ENCODE data around the gene NRG3.
"Not testable (repeated sequence)": the region's sequence is repeated elsewhere in the genome, so short reads cannot be mapped to it uniquely, and the experiment has no call there.

Gene NRG3

DNA sequence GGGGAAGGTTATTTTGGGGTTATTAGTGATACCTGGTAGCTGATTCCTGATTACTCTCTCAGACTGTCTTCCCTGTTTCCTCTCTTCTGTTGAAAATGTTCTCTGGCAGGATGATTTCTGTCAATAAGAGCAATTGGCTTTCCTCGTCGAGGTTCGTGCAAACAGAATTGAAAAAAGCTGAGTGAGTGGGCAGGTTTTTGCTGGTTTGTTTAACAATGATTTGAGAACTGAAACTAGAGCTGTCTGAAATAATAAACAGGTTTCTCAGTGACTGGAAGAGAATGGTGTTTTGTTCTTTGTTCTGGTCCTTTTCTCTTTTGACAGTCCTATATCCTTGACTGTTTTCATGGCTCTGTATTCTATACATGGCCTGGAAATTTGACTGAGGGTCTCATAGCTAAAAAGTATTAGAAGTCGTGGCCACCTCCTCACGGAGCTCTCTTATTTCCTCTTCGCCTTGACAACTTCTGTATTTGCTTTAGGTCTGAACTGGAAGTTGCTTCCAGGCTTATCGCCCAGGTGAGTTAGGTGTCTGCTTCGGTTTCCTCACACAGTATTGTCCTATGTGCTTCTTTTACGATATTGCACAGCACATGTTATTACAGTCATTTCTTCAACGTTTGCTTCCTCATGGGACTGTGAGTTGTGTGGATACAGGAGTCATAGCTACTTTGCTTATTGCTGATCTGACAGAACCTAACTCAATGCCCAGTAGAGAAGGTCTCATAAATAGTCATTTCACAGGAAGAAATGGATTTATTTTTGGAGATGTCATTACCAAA, 403.6 kb downstream of the NRG3 start:
- DNase-seq (ENCODE audit: low read depth, low spot score): no peak

DNA sequence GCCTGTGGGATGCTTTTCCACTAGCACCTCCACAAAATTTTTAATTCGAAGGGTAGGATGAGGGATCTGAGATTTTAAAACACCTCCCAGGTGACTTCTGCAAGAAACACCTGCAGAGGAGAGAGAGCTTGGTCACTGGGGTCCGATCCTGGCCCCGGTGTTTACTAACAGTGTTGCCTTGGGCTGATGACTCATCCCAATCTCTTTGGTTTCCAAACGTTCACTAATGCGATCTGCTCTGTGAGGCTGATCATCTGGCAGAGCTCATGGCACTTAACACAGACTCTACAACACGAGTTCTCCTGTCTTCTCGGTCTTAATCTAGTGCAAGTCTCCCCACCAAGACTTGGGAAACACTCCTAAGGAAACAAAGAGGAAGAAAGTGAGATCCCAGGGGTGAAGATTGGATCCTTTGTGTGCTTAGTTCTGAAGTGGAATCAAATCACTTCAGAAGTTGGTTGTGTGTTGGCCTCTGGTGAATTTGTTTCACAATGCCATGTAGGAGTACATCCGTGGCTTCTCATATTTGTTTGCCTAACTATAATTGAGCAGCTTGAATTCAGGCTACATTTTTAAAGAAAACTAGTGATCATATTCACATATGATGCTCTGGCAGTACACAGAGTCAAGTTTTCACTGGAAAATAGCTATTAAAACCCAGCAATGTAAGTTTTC, 407.9 kb downstream of the NRG3 start:
- DNase-seq (ENCODE audit: low read depth, low spot score): no peak

- no peak for DNase-seq (ENCODE audit: low read depth, low spot score)
These were observed 409.2 kb downstream of the NRG3 start for GRCh38 chr10:82284180-82284579.

DNA sequence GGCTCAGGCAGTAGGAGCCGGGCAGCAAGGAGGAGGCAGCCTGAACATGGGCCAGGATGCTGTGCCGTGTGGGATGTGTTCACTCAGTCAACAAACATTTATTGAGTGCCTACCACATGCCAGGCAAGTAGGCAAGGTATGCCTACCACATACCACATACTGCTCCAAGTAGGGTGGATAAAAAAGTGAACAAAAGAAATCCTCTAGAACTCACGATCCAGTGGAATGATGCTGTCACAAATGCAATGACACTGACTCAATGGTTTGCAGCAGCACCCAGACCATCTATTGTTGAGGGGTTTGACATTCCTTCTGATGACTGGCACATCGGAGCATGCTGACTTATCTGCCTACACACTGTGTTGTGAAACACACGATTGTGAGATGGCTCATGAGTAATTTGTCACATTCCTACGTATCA, 413.5 kb downstream of the NRG3 start:
- no peak for DNase-seq (ENCODE audit: low read depth, low spot score)

DNA sequence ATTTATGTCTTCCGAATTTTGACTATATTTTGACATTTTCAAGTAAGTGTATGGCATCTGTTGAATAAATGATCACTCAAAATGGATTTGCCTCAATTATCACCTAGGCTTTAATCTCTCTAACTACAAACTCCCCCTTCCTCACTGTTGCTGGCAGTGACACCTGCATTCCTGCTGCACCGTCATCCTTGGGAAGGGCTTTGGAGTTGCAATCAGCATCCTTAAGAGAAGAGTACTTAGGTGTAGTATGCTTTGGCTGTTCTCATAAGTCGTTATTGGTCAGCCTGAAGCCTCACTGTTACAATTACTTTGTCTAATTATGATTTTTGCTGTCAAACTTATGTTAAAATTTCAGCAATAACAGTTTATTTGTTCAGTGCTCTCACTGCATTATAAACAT, 415.0 kb downstream of the NRG3 start:
- no peak for DNase-seq (ENCODE audit: low read depth, low spot score)

GRCh38 chr10:82294874-82295378, 419.9 kb downstream of the NRG3 start:
- DNase-seq (ENCODE audit: low read depth, low spot score): no peak

DNA sequence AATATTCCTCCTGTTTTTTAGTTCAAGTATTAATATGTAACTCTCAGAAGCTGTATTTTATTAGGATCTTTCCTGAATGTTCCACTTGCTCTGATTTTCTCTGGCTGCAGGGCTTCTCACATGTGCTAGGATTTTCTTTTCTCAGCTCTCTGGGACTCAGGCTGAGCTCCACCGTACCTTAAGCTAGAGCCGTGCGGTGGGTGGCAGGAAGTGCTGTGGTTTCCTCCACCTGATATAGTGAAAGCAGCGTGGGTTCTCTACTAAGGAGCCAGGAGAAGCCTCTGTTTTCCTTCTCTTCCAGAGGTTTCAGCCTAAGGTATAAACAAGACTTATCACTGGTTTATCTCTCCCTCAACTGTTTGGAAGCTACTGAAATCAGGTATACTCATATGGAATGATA, 433.6 kb downstream of the NRG3 start:
- DNase-seq (ENCODE audit: low read depth, low spot score): no peak

- no peak for DNase-seq (ENCODE audit: low read depth, low spot score)
These were observed 435.8 kb downstream of the NRG3 start for GRCh38 chr10:82310839-82311238.

DNA sequence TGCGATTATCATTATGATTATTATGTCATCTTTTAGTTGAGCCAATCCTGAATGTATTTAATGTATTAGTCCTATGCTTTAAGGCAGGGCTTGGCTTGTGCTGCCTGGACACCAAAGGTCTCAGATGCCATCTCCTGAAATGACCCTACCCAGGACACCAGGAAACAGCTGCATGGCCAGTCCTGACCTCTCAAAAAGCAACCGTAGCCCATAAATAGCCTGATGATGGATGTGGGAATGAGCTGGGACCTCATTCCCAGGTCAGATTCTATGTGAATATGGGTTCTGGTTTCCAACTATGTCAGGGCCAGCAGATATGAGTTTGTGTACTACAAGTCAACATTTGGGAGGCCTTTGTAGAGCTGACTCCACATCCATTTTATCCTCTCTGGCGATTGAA, 438.4 kb downstream of the NRG3 start:
- no peak for DNase-seq (ENCODE audit: low read depth, low spot score)

GRCh38 chr10:82318534-82318933, 443.5 kb downstream of the NRG3 start:
- DNase-seq (ENCODE audit: low read depth, low spot score): no peak

GRCh38 chr10:82319074-82319473, 444.1 kb downstream of the NRG3 start:
- DNase-seq (ENCODE audit: low read depth, low spot score): no peak

GRCh38 chr10:82319562-82319961, 444.6 kb downstream of the NRG3 start:
- DNase-seq (ENCODE audit: low read depth, low spot score): no peak

DNA sequence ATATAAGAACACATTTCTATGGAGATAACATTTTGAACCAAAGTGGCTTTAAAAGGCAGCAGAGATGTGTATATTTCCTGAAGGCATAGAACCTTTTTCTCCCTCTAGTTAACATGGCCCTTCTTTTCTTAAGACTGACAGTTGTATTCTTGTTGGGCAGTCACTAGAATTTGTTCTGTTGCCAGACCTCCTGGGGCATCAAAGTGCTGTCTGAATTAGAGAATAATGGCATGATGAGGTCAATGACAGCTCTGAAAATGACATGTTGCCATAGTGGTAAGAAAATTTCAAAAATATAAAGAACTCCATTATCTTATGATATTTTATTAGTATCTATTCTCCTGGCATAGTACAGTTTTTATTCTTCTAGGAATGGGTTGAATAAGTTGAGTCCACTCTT, 446.7 kb downstream of the NRG3 start:
- DNase-seq (ENCODE audit: low read depth, low spot score): no peak

DNA sequence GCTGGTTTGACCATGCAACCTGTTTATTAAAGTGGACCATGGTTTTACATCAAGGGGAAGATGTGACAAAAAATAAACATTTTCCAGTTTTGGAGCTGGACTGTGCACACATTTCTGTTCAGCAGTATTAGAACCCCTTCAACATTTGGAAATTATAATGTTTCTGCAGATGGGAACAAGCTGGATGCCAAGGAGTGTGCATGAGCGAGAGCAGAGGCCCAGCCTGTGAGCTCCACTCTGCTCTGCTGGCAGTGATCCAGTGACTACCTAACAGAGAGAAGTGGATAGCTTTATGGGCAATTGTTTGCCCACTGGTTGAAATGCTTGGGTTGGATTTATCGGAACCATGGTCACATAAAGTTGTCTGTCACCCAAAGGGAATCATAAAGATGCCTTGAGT, 456.7 kb downstream of the NRG3 start:
- no peak for DNase-seq (ENCODE audit: low read depth, low spot score)

- no peak for DNase-seq (ENCODE audit: low read depth, low spot score)
These were observed 460.8 kb downstream of the NRG3 start for GRCh38 chr10:82335831-82336230.

GRCh38 chr10:82340166-82340565, 465.2 kb downstream of the NRG3 start:
- DNase-seq (ENCODE audit: low read depth, low spot score): no peak

- not testable (repeated sequence) for DNase-seq (ENCODE audit: low read depth, low spot score)
These were observed 474.6 kb downstream of the NRG3 start for GRCh38 chr10:82349590-82349989.

DNA sequence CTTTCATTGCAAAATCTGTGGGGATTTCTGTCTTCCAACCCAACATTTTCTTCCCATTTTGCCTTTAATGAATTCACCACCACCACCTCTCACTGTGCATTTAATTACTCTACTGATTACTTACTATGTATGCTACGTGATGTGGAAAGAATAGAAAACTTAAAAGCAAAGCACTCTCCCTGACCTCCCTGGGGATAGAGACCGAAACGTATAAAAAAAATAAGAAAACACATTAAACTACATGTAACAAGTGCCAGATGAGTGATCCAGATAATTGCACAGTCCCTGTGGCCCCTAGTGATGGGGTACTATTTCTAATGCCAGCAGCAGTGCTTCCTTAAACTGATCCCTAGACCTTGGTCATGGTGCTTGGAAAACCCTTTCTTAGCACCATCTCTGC, 478.4 kb downstream of the NRG3 start:
- no peak for DNase-seq (ENCODE audit: low read depth, low spot score)

DNA sequence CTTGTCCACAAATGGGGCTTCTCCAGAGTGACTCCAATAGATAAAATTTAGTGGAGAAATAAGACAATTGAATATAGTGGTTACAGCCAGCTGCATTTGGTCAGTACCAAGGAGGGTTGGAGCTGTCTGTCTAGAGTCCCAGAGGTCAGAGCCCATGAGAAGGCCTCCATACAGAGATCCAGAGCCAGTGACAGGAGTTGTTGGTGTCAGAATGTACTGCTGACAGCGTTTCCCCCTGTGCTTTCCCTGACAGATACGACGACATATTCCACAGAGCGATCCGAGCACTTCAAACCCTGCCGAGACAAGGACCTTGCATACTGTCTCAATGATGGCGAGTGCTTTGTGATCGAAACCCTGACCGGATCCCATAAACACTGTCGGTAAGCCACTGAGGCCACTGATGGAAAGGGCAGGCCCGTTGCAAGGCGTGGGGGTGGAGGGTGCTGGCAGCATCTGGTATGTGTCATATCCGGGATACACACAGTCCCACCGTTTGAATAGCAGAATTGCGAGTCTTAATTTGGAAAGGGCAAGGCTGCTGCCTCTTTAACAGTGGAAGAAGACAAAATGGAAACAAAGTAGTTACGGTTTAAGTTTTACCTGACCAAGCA, 483.6 kb downstream of the NRG3 start:
- DNase-seq (ENCODE audit: low read depth, low spot score): no peak

GRCh38 chr10:82361256-82361655, 486.3 kb downstream of the NRG3 start:
- no peak for DNase-seq (ENCODE audit: low read depth, low spot score)

GRCh38 chr10:82377608-82378007, 502.6 kb downstream of the NRG3 start:
- peak; percentile 23 for DNase-seq (ENCODE audit: low read depth, low spot score)

GRCh38 chr10:82378146-82378545, 503.2 kb downstream of the NRG3 start:
- no peak for DNase-seq (ENCODE audit: low read depth, low spot score)

GRCh38 chr10:82383350-82383749, 508.4 kb downstream of the NRG3 start:
- no peak for DNase-seq (ENCODE audit: low read depth, low spot score)

All from iPS DF 19.7 (cell line).